Heart right ventricle (tissue), 16 donors: ENCODE data around the gene GPR158. TPM values are rescaled to one million over a fixed set of nuclear protein-coding genes. Genes with fewer than 3 reads are reported as not detected.
A peak's percentile ranks its signal among the peaks of the same experiment; 100 is the strongest.

Experiments used
- ATAC-seq, 8 donors: fragments of 200-7000 bp; cut with Tn5 transposase; one replicate each; pipeline ENCODE4 v1.9.1; 2020; ENCODE audit warnings: mild to moderate bottlenecking in 8 of 8, moderate library complexity in 8 of 8, moderate number of reproducible peaks in 1 of 8
- DNase-seq, 2 donors: peaks; one replicate each; pipeline ENCODE4 v3.0.0-alpha.2; 2020
- H3K27ac ChIP-seq, 10 donors: fragments of 200-600 bp; sonication (generic) in 2 of 10; one replicate each; pipeline versions ENCODE4 v1.5.0 to v1.8.0; 2020 to 2022; ENCODE audit warnings: mild to moderate bottlenecking in 3 of 10
- H3K27me3 ChIP-seq, 7 donors: fragments of 200-600 bp; one replicate each; pipeline ENCODE4 v1.8.0; 2021 to 2022; ENCODE audit warnings: mild to moderate bottlenecking in 2 of 7
- H3K36me3 ChIP-seq, 9 donors: fragments of 200-600 bp; sonication (generic) in 1 of 9; one replicate each; pipeline versions ENCODE4 v1.5.0 to v1.8.0; 2020 to 2022; ENCODE audit warnings: mild to moderate bottlenecking in 2 of 9
- H3K4me1 ChIP-seq, 9 donors: fragments of 200-600 bp; sonication (generic) in 1 of 9; one replicate each; pipeline versions ENCODE4 v1.5.0 to v1.8.0; 2020 to 2022; ENCODE audit warnings: mild to moderate bottlenecking in 4 of 9
- H3K4me3 ChIP-seq, 10 donors: fragments of 200-600 bp; sonication (generic) in 2 of 10; one replicate each; pipeline versions ENCODE4 v1.5.0 to v1.8.0; 2020 to 2022; ENCODE audit warnings: mild to moderate bottlenecking in 7 of 10, moderate library complexity in 2 of 10
- H3K9me3 ChIP-seq, 11 donors: fragments of 200-600 bp in 10 of 11; sonication (generic) in 2 of 11; one replicate each; pipeline versions ENCODE4 v1.5.0 to v1.8.0; 2013 to 2022; ENCODE audit warnings: mild to moderate bottlenecking in 2 of 11, control low read depth in 1 of 11, moderate library complexity in 1 of 11
- WGBS, 2 donors: extraction: QIAGEN DNeasy Blood & Tissue Kit; methylation state at CpG; one replicate each; pipeline ENCODE4 v1.1.7; 2013; ENCODE audit warnings: inconsistent platforms in 1 of 2; 5-methylcytosine and 5-hydroxymethylcytosine counted together
- intact Hi-C, 10 donors: fragments of 100-400 bp; cut with DNase I; formaldehyde crosslinking; loops; one replicate each; pipeline versions ENCODE4 v1.11.1 to v1.14.2; 2022
- long read RNA-seq, 3 donors: library from polyadenylated mRNA; unstranded; transcript quantifications; one replicate each; pipeline ENCODE4 v2.0.0, GENCODE V29; 2020 to 2021
- polyA plus RNA-seq, 2 donors: library from polyadenylated mRNA; stranded (reverse); fragments of 200-250 nt; gene quantifications; one replicate each; pipeline ENCODE4 v1.2.3, GENCODE V29; 2013
- total RNA-seq, 10 donors: library from RNA; stranded (reverse); fragmentation: NEBNext Ultra II Directional in 3 of 10; extraction: Animal tissue kit (Norgen Biotek cat#: 25700) in 3 of 10; gene quantifications; one replicate each; pipeline versions ENCODE4 v1.2.1 to v1.2.4, GENCODE V29; 2021 to 2023
- TF ChIP-seq, protein P1 (sequence below), 9 donors: fragments of 200-600 bp; sonication (generic) in 2 of 9; IDR thresholded peaks; one replicate each; pipeline versions ENCODE4 v1.5.0 to v1.8.0; 2021 to 2022; ENCODE audit warnings: antibody characterized with exemption in 9 of 9, mild to moderate bottlenecking in 5 of 9, moderate library complexity in 1 of 9
- donor health status: Arrhythmogenic right ventricular cardiomyopathy.
- donor health status: ischemic (EF 13 %, LVEDD 7.1; RV severe dilation, severe dysfunction).
- donor health status: healthy with polysubstance abuse.
- donor health status: DM: no; HTN: yes; CAD: no.
- donor health status: DM: no; HTN: no; CAD: no.
- donor health status: ischemic (EF 25% LVEDD 6.9; RV normal size, moderate dysfunction).
- donor health status: ischemic (EF 25% LVEDD 5.7; RV mildly dilated, moderate dysfunction).
- donor health status: healthy.
- donor health status: DM: yes; HTN: yes; CAD: no.
- donor health status: Ischemic cardiomyopathy.
- donor health status: ischemic (EF 35%, LVEDD 5.7; RV mildly dilated, moderate dysfunction).
- donor health status: nonischemic (EF 11% LVEDD 7.7; RV severe dilation, severe dysfunction).
- donor health status: DM: yes; HTN: yes; CAD: no.
- donor health status: PGD.
- donor health status: ischemic (EF 29% LVEDD 5.4; RV normal size, mild dysfunction).
- donor health status: nonischemic (EF 23%, LVEDD 6.1; RV moderate dilation, normal function).

Gene GPR158, protein sequence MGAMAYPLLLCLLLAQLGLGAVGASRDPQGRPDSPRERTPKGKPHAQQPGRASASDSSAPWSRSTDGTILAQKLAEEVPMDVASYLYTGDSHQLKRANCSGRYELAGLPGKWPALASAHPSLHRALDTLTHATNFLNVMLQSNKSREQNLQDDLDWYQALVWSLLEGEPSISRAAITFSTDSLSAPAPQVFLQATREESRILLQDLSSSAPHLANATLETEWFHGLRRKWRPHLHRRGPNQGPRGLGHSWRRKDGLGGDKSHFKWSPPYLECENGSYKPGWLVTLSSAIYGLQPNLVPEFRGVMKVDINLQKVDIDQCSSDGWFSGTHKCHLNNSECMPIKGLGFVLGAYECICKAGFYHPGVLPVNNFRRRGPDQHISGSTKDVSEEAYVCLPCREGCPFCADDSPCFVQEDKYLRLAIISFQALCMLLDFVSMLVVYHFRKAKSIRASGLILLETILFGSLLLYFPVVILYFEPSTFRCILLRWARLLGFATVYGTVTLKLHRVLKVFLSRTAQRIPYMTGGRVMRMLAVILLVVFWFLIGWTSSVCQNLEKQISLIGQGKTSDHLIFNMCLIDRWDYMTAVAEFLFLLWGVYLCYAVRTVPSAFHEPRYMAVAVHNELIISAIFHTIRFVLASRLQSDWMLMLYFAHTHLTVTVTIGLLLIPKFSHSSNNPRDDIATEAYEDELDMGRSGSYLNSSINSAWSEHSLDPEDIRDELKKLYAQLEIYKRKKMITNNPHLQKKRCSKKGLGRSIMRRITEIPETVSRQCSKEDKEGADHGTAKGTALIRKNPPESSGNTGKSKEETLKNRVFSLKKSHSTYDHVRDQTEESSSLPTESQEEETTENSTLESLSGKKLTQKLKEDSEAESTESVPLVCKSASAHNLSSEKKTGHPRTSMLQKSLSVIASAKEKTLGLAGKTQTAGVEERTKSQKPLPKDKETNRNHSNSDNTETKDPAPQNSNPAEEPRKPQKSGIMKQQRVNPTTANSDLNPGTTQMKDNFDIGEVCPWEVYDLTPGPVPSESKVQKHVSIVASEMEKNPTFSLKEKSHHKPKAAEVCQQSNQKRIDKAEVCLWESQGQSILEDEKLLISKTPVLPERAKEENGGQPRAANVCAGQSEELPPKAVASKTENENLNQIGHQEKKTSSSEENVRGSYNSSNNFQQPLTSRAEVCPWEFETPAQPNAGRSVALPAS (N-terminal part only)
- under 1 TPM in 1 of 10 donors, not detected in 9; 0.04 TPM for total RNA-seq
- under 1 TPM in 1 of 2 donors, not detected in 1; under 0.01 TPM for polyA plus RNA-seq
- long read RNA-seq, donor 1, result 0 reads
- long read RNA-seq, donor 2, result 0 reads
- long read RNA-seq, donor 3, result 0 reads

DNA sequence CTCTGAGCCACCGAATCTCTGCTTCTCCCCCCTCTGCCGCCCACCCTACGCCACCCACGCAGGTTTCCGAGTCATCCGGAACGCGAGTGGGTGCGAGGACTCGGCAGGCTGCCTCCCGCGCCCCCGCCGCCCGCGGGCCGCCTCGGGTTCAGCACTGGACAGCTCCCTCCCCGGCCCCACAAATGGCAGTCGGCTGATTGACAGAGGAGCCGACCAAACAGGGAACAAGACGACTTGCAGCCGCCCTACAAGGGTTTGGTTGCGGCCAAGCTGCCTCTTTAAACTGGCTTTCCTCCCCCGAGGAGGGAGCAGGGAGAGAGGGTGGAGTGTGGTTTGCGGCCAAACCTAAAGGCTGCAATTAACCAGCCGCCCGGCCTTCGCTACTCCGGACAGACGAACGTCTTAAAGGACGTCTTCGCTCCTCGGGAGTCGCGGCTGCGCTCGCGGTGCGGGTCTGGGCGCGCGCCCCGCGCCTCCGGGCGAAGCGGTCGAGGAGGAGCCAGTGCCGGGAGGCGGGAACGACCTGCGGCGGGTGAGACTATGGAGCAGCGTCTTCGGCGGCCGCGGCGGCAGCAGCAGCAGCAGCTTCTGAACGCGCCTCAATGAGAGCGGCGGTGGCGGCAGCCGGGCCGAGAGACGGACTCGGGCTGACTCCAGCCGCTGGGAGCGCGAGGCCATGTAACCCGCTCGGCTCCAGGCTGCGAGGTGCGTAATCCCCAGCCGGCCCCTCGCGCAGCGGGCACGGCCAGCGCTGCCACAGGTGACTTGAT is at the start of gene GPR158:
TSS of gene GPR158 (plus strand) at position 541 of the 770 bp plus-strand sequence. CDS start 420 bp downstream, outside the sequence.
- 1 to 3% methylated on average over 82 to 83 of the region's 83 CpGs for WGBS, 2 donors
- Histone ChIP-seq H3K27ac (no peak within 1 kb of the TSS), H3K9me3 (peaks cover 0 to 3% (median 0%) of the 10 kb centered on the region in 11 donors), H3K36me3 (no peaks in the 10 kb centered on the region), H3K4me3 (peak within 1 kb of the TSS; percentile 41 to 59 (median 49)), H3K4me1 (peaks cover 3 to 24% (median 18%) of the 10 kb centered on the region in 9 donors), H3K27me3 (peaks cover 7 to 90% (median 64%) of the 10 kb centered on the region in 7 donors)
- peak; percentile 89 to 96 (median 93) for ATAC-seq
- intact Hi-C loops, result no loop called here
- DNase-seq, result peak; percentile 82 to 91
- TF ChIP-seq, protein P1, sequence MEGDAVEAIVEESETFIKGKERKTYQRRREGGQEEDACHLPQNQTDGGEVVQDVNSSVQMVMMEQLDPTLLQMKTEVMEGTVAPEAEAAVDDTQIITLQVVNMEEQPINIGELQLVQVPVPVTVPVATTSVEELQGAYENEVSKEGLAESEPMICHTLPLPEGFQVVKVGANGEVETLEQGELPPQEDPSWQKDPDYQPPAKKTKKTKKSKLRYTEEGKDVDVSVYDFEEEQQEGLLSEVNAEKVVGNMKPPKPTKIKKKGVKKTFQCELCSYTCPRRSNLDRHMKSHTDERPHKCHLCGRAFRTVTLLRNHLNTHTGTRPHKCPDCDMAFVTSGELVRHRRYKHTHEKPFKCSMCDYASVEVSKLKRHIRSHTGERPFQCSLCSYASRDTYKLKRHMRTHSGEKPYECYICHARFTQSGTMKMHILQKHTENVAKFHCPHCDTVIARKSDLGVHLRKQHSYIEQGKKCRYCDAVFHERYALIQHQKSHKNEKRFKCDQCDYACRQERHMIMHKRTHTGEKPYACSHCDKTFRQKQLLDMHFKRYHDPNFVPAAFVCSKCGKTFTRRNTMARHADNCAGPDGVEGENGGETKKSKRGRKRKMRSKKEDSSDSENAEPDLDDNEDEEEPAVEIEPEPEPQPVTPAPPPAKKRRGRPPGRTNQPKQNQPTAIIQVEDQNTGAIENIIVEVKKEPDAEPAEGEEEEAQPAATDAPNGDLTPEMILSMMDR (IDR thresholded peaks at IDR 0.05), result no peak

DNA sequence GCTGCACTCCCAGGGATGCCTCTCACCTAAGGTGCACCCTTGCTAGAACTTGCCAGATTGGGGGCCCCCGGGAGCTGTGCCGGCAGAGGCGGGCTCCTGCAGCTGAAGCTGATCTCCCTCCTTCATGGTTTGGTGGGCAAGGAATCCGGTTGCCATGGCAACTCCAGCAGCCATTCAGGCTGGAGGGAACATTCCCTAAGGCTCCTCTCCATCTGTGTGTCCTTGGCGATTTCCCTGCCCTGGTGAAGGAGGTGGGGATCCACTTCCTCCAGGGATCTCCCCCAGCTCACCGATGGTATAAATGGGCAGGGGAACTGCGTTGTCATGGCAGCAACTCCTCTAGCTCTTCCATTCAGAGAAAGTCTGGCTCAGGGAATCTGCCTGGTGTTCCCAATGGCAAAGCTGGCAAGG is 49.6 kb upstream of the GPR158 start:
- Histone ChIP-seq H3K9me3 (peaks cover 0 to 3% (median 0%) of the 10 kb centered on the region in 11 donors), H3K4me3 (no peak overlapping the region), H3K36me3 (no peaks in the 10 kb centered on the region), H3K4me1 (no peaks in the 10 kb centered on the region), H3K27ac (no peak overlapping the region), H3K27me3 (peaks cover 0 to 8% (median 0%) of the 10 kb centered on the region in 7 donors)
- intact Hi-C loops, result loop anchor here in 1 of 10 donors (5.0 kb wide), 1 partner anchor 1757 kb away; no protein-coding TSS in a partner anchor
- TF ChIP-seq, protein P1 (IDR thresholded peaks at IDR 0.05), result no peak
- ATAC-seq, result no peak
- WGBS, 2 donors, result 45 to 49% methylated on average over 7 of the region's 7 CpGs
- DNase-seq, result no peak

DNA sequence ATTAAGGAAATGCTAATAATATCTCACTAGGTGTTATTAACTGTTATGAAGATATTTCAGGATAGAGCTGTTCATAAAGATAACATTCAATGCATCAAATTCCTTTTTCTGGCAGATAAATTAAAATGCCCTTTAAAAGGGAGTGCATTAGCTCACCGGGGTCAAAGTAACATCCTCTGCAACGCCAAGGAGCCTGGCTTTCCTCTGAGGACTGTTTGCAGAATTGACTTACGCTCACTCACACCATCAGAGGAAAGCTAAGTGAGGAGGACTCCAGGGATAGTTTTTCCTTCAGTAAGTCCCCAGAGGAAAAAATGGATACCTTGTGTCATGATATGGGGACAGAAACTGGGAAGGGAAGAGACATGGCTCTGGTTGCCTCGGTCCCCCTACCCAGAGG is 45.2 kb upstream of the GPR158 start:
- no peak for DNase-seq
- no peak for ATAC-seq
- peaks cover 0 to 7% (median 0%) of the 10 kb centered on the region in 7 donors for H3K27me3 ChIP-seq
- H3K4me3 ChIP-seq, result no peak overlapping the region
- 53 to 64% methylated on average over 4 of the region's 4 CpGs for WGBS, 2 donors
- no peaks in the 10 kb centered on the region for H3K4me1 ChIP-seq
- H3K36me3 ChIP-seq, result no peaks in the 10 kb centered on the region
- TF ChIP-seq, protein P1 (IDR thresholded peaks at IDR 0.05), result no peak
- peaks cover 0 to 10% (median 7%) of the 10 kb centered on the region in 11 donors for H3K9me3 ChIP-seq
- intact Hi-C loops, result loop anchor here in 1 of 10 donors (5.0 kb wide), 1 partner anchor 1753 kb away; no protein-coding TSS in a partner anchor
- H3K27ac ChIP-seq, result no peak overlapping the region
